Activated CD4-positive, alpha-beta T cell treated with anti-CD3 and anti-CD28 coated beads, Interleukin-2, amount 10 ng/mL, durations not matched to agents 7 days and 5 days (primary cell): ENCODE results near the gene ELMO3. TPM values are rescaled to one million over a fixed set of nuclear protein-coding genes. Genes with fewer than 3 reads are reported as not detected.

ENCODE experiments used
- CTCF ChIA-PET: fragments of 350-600 bp; sonication (Branson Sonifier 250); formaldehyde crosslinking; loops from one replicate; lab custom pipeline; 2021; ENCODE audit warnings: antibody characterized with exemption; lab: Charles Lee
- POLR2A ChIA-PET: fragments of 350-600 bp; sonication (Branson Sonifier 250); formaldehyde crosslinking; loops from one replicate; lab custom pipeline; 2021; ENCODE audit warnings: antibody characterized with exemption; lab: Charles Lee
- DNase-seq: peaks from one replicate; pipeline ENCODE4 v3.0.0-alpha.2; 2020
- H3K27ac Mint-ChIP-seq: one replicate; pipeline ENCODE4 v1.8.0; 2021; ENCODE audit warnings: mild to moderate bottlenecking, moderate library complexity, mixed read lengths
- H3K27me3 Mint-ChIP-seq: one replicate; pipeline ENCODE4 v1.8.0; 2021; ENCODE audit warnings: mixed read lengths
- H3K36me3 Mint-ChIP-seq: one replicate; pipeline ENCODE4 v1.8.0; 2021; ENCODE audit warnings: low read depth, mixed read lengths
- H3K4me1 Mint-ChIP-seq: one replicate; pipeline ENCODE4 v1.8.0; 2021; ENCODE audit warnings: mixed read lengths
- H3K4me3 Mint-ChIP-seq: one replicate; pipeline ENCODE4 v1.8.0; 2021; ENCODE audit warnings: mild to moderate bottlenecking, moderate library complexity, mixed read lengths
- H3K9me3 Mint-ChIP-seq: one replicate; pipeline ENCODE4 v1.8.0; 2021; ENCODE audit warnings: mixed read lengths
- total RNA-seq, 2 experiments: library from RNA; stranded (reverse); gene quantifications; one replicate each; pipeline ENCODE4 v1.2.3, GENCODE V29; 2021

The ELMO3 gene
- total RNA-seq, 2 experiments from 2014 or later: 6.2 to 6.3 TPM

DNA sequence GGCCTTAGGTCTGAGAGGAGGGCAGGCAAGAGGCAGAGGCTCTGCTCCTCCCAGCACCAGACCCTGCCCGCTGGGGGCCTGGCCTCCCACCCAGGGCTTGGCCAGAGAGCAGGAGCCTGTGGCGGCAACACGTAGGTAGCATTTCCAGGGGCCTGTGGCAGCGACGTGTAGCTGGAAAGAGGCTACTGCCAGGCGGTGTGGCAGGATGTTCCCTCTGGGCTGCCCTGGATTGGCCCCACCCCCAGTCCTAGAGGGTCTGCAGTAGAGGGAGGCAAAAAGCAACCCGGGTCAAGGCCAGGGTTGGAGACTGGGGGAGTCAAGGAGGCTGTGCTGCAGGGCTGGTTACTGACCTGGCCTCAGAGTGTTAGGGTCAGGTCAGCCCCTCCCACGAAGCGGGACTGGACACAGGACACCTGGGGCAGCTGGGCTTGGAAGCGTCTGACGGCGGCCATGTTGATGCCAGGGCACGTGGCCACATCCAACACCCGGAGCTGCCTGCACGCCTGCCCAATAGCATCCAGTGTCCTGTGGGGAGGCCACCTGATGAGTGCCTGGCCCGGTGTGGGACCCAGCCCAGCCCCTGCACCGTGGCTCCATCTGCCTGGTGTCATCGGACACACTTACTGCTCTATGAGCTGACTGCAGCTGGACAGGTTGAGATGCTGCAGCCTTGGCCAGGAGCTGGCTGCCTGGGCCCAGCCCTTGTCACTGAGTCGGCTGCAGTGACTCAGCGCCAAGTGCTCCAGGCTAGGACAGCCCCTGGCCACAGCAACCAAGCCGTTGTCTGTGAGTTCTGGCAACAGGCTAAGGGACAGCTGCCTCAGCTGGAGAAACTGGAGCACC is 8.5 kb downstream of the ELMO3 start:
- ChIA-PET CTCF (interaction anchor here (1.4 to 2.4 kb wide), 2 partner anchors 9 to 52 kb away, joined by 5 to 11 read pairs; partner anchors contain the start of gene ELMO3), POLR2A (interaction anchor here (0.7 kb wide), 1 partner anchor 9 kb away, joined by 4 read pairs; no protein-coding TSS in a partner anchor)
- Mint-ChIP-seq H3K4me1 (no peaks in the 10 kb centered on the region), H3K27ac (no peak overlapping the region), H3K27me3 (no peaks in the 10 kb centered on the region), H3K9me3 (no peaks in the 10 kb centered on the region), H3K36me3 (no peaks in the 10 kb centered on the region), H3K4me3 (no peak overlapping the region)
- DNase-seq: no peak

DNA sequence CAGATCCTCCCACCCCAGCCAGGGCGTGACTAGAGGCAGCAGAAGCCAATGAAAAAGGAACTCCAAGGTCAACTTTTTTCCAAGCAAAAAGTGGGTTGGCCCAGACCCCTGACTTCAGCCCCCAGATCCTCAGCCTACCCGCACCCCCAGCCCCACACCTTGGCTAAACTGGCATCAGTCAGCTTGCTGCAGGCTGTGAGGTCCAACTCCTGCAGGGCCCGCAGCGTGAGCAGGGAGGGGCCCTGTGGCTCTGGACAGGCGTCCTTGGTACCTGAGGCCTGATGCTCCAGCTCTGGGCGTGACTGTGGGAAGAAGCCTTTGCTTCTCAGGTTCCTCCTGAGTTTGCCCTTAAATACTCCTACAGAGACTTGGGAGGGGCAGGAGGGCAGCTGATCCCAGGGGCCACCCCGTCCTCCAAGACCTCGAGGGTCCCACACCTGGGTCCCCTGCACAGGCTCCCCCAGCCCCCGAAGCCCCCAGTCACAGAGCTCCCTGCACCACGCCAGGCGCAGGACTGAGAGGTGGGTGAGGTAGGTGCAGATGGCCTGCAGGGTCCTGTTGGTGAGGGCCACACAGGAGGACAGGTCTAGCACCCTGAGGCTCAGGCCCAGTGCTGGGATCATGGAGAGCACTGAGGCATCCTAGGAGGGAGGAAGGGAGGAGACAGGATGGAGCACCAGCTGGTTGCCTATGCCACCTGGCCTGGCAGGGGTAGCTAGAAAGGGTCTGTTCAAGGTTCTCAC is 9.4 kb downstream of the ELMO3 start:
- Mint-ChIP-seq H3K27ac (no peak overlapping the region), H3K4me1 (no peaks in the 10 kb centered on the region), H3K9me3 (no peaks in the 10 kb centered on the region), H3K36me3 (no peaks in the 10 kb centered on the region), H3K27me3 (no peaks in the 10 kb centered on the region), H3K4me3 (no peak overlapping the region)
- CTCF ChIA-PET: interaction anchor here (0.6 to 2.4 kb wide), 6 partner anchors 9 to 212 kb away, joined by 3 to 11 read pairs (median 6); partner anchors contain the start of genes ELMO3 and TMEM208
- no peak for DNase-seq
- POLR2A ChIA-PET: interaction anchor here (0.7 kb wide), 1 partner anchor 10 kb away, joined by 4 read pairs; no protein-coding TSS in a partner anchor

DNA sequence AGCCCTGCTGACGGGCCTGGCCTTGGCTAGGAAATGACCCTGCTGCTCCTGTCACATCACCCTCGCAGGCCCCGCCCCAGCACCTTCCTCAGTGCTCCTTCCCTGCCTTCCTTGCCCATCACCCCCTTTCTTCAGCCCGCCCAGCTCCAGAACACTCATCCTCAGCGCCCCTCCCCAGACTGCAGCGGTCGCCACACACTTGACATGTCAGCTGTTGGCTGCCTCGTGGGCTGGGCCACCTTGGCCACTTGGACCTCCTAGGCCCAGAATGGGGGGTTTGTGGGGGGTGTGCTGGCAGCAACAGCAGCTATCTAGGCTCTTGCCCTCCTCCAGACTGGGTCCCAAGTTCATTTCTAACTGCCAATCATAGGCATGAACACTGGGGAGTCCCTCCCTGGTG is 10.6 kb downstream of the ELMO3 start:
- CTCF ChIA-PET: interaction anchor here (0.6 to 2.4 kb wide), 6 partner anchors 8 to 188 kb away, joined by 3 to 7 read pairs (median 4); partner anchors contain the start of gene TMEM208

DNA sequence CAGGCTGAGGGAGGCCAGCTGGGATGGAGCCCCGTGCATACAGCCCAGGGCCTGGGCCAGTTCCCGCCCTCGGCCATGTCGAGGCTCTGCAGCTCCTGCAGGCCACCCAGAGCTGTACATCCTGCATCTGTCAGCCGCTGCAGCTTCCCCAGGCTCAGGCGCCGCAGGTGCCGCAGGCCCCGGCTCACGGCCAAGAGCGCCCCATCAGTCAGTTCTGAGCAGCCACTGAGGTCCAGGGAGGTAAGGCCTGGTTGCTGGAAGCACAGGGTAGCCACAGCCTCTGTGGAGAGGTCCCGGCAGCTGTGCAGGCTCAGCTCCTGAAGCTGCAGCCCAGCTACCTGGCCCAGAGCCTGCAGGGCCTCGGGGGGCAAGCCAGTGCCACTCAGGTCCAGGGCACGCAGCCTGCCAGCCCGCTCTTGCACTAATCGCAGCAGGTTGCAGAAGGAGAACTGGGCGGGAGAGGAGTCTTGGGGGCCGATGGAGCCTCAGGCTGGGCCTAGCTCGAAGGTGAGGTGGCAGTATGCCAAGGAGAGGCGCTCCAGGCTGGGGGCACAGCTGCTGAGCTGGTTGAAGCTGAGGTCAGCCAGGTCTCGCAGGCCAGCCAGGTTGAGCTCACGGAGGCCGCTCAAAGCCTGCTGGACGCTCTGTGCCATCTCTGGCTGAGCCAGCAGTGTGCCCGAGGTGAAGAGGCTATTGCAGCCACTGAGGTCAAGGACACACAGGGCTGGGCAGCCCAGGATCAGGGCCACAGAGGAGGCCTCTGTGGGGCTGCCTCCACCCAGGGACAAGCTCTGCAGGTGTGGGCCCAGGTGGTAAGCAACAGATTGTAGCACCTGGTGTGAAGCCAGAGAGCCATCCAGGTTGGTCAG is 11.4 kb downstream of the ELMO3 start:
- H3K36me3 Mint-ChIP-seq: no peaks in the 10 kb centered on the region
- H3K27ac Mint-ChIP-seq: no peak overlapping the region
- POLR2A ChIA-PET: no interaction called here
- DNase-seq: no peak
- H3K4me1 Mint-ChIP-seq: no peaks in the 10 kb centered on the region
- no peaks in the 10 kb centered on the region for H3K27me3 Mint-ChIP-seq
- H3K4me3 Mint-ChIP-seq: no peak overlapping the region
- H3K9me3 Mint-ChIP-seq: no peaks in the 10 kb centered on the region
- CTCF ChIA-PET: interaction anchor here (0.6 to 2.0 kb wide), 3 partner anchors 9 to 189 kb away, joined by 3 to 7 read pairs (median 3); partner anchors contain the start of gene TMEM208

More for the DNA sequence above, 10.6 kb downstream of the ELMO3 start:
- POLR2A ChIA-PET: no interaction called here
- Mint-ChIP-seq H3K9me3 (no peaks in the 10 kb centered on the region), H3K36me3 (no peaks in the 10 kb centered on the region), H3K4me3 (no peak overlapping the region), H3K4me1 (no peaks in the 10 kb centered on the region), H3K27ac (no peak overlapping the region), H3K27me3 (no peaks in the 10 kb centered on the region)
- no peak for DNase-seq

DNA sequence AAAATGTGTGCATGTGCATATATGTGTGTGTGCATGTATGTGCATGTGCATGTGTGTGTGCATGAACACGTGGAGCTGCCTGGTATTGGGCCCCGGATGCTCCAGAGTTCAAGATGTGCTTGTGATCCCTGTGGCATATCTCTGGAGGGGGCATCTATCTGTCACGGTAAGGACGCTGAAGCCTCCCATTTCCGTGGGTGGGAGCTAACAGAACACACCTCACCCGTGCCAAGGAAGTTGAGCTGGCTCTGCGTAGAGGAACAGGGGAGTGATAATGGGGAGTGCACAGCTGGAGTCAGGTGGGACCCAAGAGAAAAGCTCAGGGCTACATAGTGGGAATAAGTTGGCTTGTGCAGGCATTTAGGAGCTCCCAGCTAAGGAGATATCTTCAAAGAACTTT is 12.7 kb downstream of the ELMO3 start:
- Mint-ChIP-seq H3K4me3 (no peak overlapping the region), H3K27ac (no peak overlapping the region), H3K27me3 (no peaks in the 10 kb centered on the region), H3K9me3 (no peaks in the 10 kb centered on the region), H3K36me3 (no peaks in the 10 kb centered on the region), H3K4me1 (peaks cover 1% of the 10 kb centered on the region)
- POLR2A ChIA-PET: no interaction called here
- DNase-seq: no peak
- CTCF ChIA-PET: interaction anchor here (1.5 to 2.0 kb wide), 2 partner anchors 13 to 15 kb away, joined by 4 to 7 read pairs; partner anchors contain the start of gene TMEM208

DNA sequence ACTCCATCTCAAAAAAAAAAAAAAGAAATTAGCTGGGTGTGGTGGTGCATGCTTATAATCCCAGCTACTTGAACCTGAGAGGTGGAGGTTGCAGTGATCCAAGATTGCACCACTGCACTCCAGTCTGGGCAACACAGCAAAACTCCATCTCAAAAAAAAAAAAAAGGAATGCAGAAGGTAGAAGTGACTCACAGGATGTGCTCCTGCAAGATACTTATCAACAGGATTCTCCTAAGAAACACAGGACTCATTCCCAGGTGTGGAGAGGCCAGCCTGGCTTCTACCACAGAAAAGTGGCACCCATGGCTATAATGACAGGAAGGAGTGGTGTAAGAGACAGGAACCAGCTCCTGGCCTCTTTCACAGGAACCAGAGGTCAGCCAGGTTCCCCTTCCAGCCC is 13.8 kb downstream of the ELMO3 start:
- ChIA-PET CTCF (interaction anchor here (0.6 to 1.4 kb wide), 2 partner anchors 9 to 58 kb away, joined by 3 read pairs; no protein-coding TSS in a partner anchor), POLR2A (no interaction called here)
- Mint-ChIP-seq H3K4me1 (peaks cover 10% of the 10 kb centered on the region), H3K27me3 (no peaks in the 10 kb centered on the region), H3K4me3 (no peak overlapping the region), H3K36me3 (no peaks in the 10 kb centered on the region), H3K9me3 (no peaks in the 10 kb centered on the region), H3K27ac (no peak overlapping the region)
- no peak for DNase-seq

DNA sequence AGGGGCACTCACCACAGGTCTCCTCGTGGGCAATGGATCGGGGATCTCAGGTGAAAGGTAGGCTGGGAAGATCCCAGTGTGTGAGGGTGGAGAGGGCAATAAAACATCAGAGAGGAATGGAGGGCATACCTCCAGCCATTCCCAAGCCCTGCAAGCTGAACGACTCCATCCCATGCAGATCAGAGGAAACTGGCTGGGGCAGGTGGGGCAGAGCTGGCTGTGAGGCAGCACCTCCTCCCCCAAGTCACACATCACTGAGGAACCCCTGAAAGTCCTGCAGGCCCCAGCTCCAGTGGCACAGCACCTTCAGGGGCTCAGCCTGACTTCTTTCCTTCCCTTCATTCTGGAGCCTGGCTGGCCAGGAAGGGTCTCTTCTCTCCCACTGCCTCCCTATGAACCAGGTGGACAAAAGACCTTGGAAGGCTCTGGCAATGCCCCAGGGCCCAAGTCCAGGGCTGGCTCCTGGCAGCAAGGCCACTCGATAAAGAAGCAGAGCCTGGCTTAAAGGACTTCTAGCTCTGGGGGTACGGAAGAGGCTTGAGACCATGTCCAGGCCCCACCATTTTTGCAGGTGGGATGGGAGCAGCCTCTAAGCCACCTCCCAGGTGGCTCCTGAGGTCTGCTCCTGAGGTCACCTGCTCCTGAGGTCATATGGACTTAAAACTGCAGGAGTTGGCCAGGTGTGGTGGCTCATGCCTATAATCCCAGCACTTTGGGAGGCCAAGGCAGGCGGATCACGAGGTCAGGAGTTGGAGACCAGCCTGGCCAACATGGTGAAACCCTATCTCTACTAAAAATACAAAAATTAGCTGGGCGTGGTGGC is 14.5 kb downstream of the ELMO3 start:
- CTCF ChIA-PET: interaction anchor here (0.6 to 2.6 kb wide), 6 partner anchors 9 to 347 kb away, joined by 3 to 7 read pairs (median 3); partner anchors contain the start of gene TMEM208

DNA sequence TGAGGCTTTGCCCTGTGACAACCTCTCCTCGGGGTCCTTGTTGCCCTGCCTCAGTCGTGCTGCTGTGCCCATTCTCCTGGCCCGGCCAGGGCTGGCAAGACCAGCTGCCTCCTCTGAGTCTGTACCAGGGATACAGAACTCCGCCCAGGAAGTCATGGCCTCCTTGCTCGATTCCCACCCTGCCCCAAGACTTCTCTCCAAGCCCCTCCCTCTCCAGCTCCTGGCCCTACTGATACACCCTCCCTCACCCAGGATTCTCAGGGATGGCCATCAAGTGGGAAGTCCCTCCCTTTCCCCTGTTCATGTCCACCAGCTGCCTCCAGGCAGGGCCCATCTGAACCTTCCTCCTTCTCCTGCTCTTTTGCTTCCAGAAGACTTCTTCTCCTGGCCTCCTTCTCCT is 16.8 kb downstream of the ELMO3 start:
- Mint-ChIP-seq H3K4me3 (no peak overlapping the region), H3K27ac (no peak overlapping the region), H3K9me3 (no peaks in the 10 kb centered on the region), H3K27me3 (no peaks in the 10 kb centered on the region), H3K4me1 (peaks cover 12% of the 10 kb centered on the region), H3K36me3 (no peaks in the 10 kb centered on the region)
- POLR2A ChIA-PET: no interaction called here
- DNase-seq: no peak
- CTCF ChIA-PET: interaction anchor here (2.6 kb wide), 1 partner anchor 11 kb away, joined by 7 read pairs; the partner anchor contains the start of gene TMEM208

More for the DNA sequence above, 14.5 kb downstream of the ELMO3 start:
- Mint-ChIP-seq H3K36me3 (no peaks in the 10 kb centered on the region), H3K4me3 (no peak overlapping the region), H3K27me3 (no peaks in the 10 kb centered on the region), H3K9me3 (no peaks in the 10 kb centered on the region), H3K4me1 (peaks cover 12% of the 10 kb centered on the region), H3K27ac (no peak overlapping the region)
- POLR2A ChIA-PET: no interaction called here
- DNase-seq: no peak

DNA sequence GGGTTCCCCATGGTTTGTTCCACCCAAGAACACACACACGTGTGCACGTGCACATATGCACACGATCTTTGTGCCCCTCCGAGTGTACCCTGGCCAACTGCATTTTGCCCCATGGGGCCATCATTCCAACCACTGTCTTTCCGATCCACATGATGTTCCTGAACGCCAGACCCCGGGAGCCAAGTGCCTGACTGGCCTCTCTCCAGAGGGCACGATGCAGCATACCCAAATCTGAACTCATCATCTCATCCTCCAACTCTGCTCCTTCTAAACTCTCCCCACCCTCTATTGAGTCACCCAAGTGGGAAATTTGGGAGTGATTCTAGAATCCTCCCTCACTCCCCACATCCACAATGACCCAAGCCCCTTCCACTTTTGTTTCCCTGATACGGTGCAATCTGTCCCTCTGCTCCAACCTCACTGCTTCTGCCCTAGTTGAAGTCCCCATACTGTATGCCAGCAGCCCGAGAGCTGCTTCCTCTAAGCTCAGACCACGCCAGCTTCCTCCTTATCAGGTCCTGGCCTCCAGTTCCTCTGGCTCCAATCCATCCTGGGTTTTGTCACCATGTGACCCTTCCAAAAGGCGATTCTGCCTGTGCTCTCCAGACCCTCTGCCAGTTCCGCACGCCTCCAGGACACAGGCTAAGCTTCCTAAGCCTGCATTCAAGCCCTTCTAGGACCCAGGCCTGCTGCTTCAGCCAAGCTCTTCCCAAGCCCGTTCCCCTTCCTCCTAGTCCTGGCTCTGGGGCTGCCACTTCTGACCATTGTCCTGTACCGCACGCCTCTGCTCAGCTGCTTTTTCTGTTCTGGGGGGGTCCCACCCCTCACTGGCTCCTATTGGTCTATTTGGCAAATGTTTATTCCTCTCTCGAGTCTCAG is 17.9 kb downstream of the ELMO3 start:
- H3K27me3 Mint-ChIP-seq: no peaks in the 10 kb centered on the region
- no peaks in the 10 kb centered on the region for H3K36me3 Mint-ChIP-seq
- no peak for DNase-seq
- peak overlapping the region; percentile 43 for H3K27ac Mint-ChIP-seq
- no peak overlapping the region for H3K4me3 Mint-ChIP-seq
- peaks cover 12% of the 10 kb centered on the region for H3K4me1 Mint-ChIP-seq
- POLR2A ChIA-PET: no interaction called here
- CTCF ChIA-PET: interaction anchor here (1.2 to 1.9 kb wide), 3 partner anchors 8 to 23 kb away, joined by 4 to 10 read pairs (median 7); no protein-coding TSS in a partner anchor
- no peaks in the 10 kb centered on the region for H3K9me3 Mint-ChIP-seq

DNA sequence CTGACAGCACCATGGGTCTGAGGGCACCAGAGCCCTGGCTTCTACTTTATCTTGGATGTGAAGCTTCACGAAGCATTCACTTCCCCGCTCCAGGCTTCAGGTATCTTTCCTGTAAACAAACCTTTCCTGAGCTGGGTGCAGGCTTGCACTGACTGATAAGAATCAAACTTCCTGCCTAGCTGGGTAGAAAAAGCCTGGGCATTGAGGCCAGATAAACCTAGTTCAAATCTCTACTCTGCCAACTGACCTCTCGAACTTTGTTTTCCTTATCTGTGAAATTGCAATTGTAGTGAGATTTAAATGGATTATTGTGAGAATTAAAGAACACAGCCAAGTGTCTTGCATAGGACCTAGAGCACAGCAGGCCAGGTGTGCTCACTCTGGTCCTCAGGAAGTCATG is 25.1 kb downstream of the ELMO3 start:
- ChIA-PET CTCF (interaction anchor here (0.9 to 1.2 kb wide), 3 partner anchors 21 to 279 kb away, joined by 3 to 4 read pairs (median 3); no protein-coding TSS in a partner anchor), POLR2A (no interaction called here)

More for the DNA sequence above, 25.1 kb downstream of the ELMO3 start:
- no peaks in the 10 kb centered on the region for H3K27me3 Mint-ChIP-seq
- DNase-seq: no peak
- H3K4me3 Mint-ChIP-seq: no peak overlapping the region
- no peaks in the 10 kb centered on the region for H3K9me3 Mint-ChIP-seq
- H3K36me3 Mint-ChIP-seq: peaks cover 8% of the 10 kb centered on the region
- H3K27ac Mint-ChIP-seq: peak overlapping the region; percentile 66
- peaks cover 51% of the 10 kb centered on the region for H3K4me1 Mint-ChIP-seq
